Heart right ventricle (tissue), 16 donors: ENCODE data around the gene GPR78. TPM values are rescaled to one million over a fixed set of nuclear protein-coding genes. Genes with fewer than 3 reads are reported as not detected.
"Not testable (repeated sequence)": the region's sequence is repeated elsewhere in the genome, so short reads cannot be mapped to it uniquely, and the experiment has no call there.

ENCODE experiments used
- ATAC-seq, 8 donors: fragments of 200-7000 bp; cut with Tn5 transposase; one replicate each; pipeline ENCODE4 v1.9.1; 2020; ENCODE audit warnings: mild to moderate bottlenecking in 8 of 8, moderate library complexity in 8 of 8, moderate number of reproducible peaks in 1 of 8
- DNase-seq, 2 donors: peaks; one replicate each; pipeline ENCODE4 v3.0.0-alpha.2; 2020
- H3K27ac ChIP-seq, 10 donors: fragments of 200-600 bp; sonication (generic) in 2 of 10; one replicate each; pipeline versions ENCODE4 v1.5.0 to v1.8.0; 2020 to 2022; ENCODE audit warnings: mild to moderate bottlenecking in 3 of 10
- H3K27me3 ChIP-seq, 7 donors: fragments of 200-600 bp; one replicate each; pipeline ENCODE4 v1.8.0; 2021 to 2022; ENCODE audit warnings: mild to moderate bottlenecking in 2 of 7
- H3K36me3 ChIP-seq, 9 donors: fragments of 200-600 bp; sonication (generic) in 1 of 9; one replicate each; pipeline versions ENCODE4 v1.5.0 to v1.8.0; 2020 to 2022; ENCODE audit warnings: mild to moderate bottlenecking in 2 of 9
- H3K4me1 ChIP-seq, 9 donors: fragments of 200-600 bp; sonication (generic) in 1 of 9; one replicate each; pipeline versions ENCODE4 v1.5.0 to v1.8.0; 2020 to 2022; ENCODE audit warnings: mild to moderate bottlenecking in 4 of 9
- H3K4me3 ChIP-seq, 10 donors: fragments of 200-600 bp; sonication (generic) in 2 of 10; one replicate each; pipeline versions ENCODE4 v1.5.0 to v1.8.0; 2020 to 2022; ENCODE audit warnings: mild to moderate bottlenecking in 7 of 10, moderate library complexity in 2 of 10
- H3K9me3 ChIP-seq, 11 donors: fragments of 200-600 bp in 10 of 11; sonication (generic) in 2 of 11; one replicate each; pipeline versions ENCODE4 v1.5.0 to v1.8.0; 2013 to 2022; ENCODE audit warnings: mild to moderate bottlenecking in 2 of 11, control low read depth in 1 of 11, moderate library complexity in 1 of 11
- WGBS, 2 donors: extraction: QIAGEN DNeasy Blood & Tissue Kit; methylation state at CpG; one replicate each; pipeline ENCODE4 v1.1.7; 2013; ENCODE audit warnings: inconsistent platforms in 1 of 2; 5-methylcytosine and 5-hydroxymethylcytosine counted together
- intact Hi-C, 10 donors: fragments of 100-400 bp; cut with DNase I; formaldehyde crosslinking; loops; one replicate each; pipeline versions ENCODE4 v1.11.1 to v1.14.2; 2022
- polyA plus RNA-seq, 2 donors: library from polyadenylated mRNA; stranded (reverse); fragments of 200-250 nt; gene quantifications; one replicate each; pipeline ENCODE4 v1.2.3, GENCODE V29; 2013
- total RNA-seq, 10 donors: library from RNA; stranded (reverse); fragmentation: NEBNext Ultra II Directional in 3 of 10; extraction: Animal tissue kit (Norgen Biotek cat#: 25700) in 3 of 10; gene quantifications; one replicate each; pipeline versions ENCODE4 v1.2.1 to v1.2.4, GENCODE V29; 2021 to 2023
- donor health status: Arrhythmogenic right ventricular cardiomyopathy.
- donor health status: ischemic (EF 13 %, LVEDD 7.1; RV severe dilation, severe dysfunction).
- donor health status: healthy with polysubstance abuse.
- donor health status: DM: no; HTN: yes; CAD: no.
- donor health status: DM: no; HTN: no; CAD: no.
- donor health status: ischemic (EF 25% LVEDD 6.9; RV normal size, moderate dysfunction).
- donor health status: ischemic (EF 25% LVEDD 5.7; RV mildly dilated, moderate dysfunction).
- donor health status: healthy.
- donor health status: DM: yes; HTN: yes; CAD: no.
- donor health status: Ischemic cardiomyopathy.
- donor health status: ischemic (EF 35%, LVEDD 5.7; RV mildly dilated, moderate dysfunction).
- donor health status: nonischemic (EF 11% LVEDD 7.7; RV severe dilation, severe dysfunction).
- donor health status: DM: yes; HTN: yes; CAD: no.
- donor health status: PGD.
- donor health status: ischemic (EF 29% LVEDD 5.4; RV normal size, mild dysfunction).
- donor health status: nonischemic (EF 23%, LVEDD 6.1; RV moderate dilation, normal function).

The GPR78 gene
- total and polyA plus RNA-seq, 12 donors = 0.01 to 0.12 TPM; not detected in 10

DNA sequence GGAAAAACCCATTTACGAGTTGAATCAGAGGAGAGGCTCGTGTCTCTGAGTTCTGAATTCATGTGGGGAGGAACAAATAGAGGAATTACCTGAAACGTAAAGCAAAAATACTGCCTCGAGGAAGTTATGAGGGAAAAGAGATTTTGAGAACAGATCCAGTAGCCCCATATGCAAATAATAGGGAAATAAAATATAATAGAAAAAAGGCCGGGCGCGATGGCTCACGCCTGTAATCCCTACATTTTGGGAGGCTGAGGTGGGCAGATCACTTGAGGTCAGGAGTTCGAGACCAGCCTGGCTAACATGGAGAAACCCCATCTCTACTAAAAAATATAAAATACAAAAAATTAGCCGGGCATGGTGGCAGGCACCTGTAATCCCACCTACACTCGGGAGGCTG is 54.6 kb downstream of the GPR78 start:
- ATAC-seq, H3K27ac ChIP-seq, H3K36me3 ChIP-seq, intact Hi-C loops, H3K4me1 ChIP-seq, H3K9me3 ChIP-seq, H3K4me3 ChIP-seq: not testable (repeated sequence)
- H3K27me3 ChIP-seq = peaks cover 0 to 25% (median 15%) of the 10 kb centered on the region in 7 donors
- peak in 1 of 2 donors; percentile 1 for DNase-seq
- 79 to 93% methylated on average over 6 of the region's 11 CpGs for WGBS, 2 donors

DNA sequence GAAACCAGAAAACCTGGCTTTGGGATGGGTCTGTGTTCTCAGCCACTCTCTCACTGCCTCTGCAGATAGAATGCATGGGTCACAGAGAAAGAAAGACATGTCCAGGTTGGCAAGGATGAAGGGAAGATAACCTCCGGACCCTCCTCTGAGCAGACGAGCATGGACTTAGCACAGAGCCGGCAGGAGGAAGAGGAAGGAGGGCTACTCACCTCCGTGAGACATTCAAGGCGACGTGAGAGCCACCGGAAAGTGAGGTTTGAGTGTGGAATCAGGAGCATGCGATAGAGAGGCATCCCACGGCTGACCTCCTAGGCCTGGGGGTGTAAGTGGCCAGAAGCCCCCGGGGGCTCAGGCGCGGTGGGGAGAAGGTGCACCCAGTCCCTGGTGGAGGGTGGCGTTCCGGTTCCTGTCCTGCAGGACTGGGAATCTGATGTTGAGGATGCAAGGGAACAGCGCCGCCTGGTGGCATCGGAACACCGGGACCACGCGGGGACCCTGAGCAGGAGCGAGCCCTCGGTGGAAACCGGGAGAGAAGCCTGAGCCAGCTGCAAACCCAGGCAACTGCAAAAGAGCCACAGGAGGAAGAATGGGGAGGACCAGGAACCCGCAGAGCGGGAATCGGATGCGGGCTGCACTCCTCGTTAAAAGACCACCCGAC is 55.8 kb downstream of the GPR78 start:
- DNase-seq, H3K9me3 ChIP-seq, intact Hi-C loops, H3K27ac ChIP-seq, H3K4me3 ChIP-seq, H3K36me3 ChIP-seq, H3K4me1 ChIP-seq: not testable (repeated sequence)
- H3K27me3 ChIP-seq = peaks cover 0 to 32% (median 17%) of the 10 kb centered on the region in 7 donors
- ATAC-seq = peak; percentile 51 to 76 (median 71)
- WGBS, 2 donors = 35% methylated on average over 3 of the region's 29 CpGs; no CpG with 5 or more reads in 1 of the 2 donors

Other genes with a start within 250 kb of the GPR78 start
- gene ACOX3, start 139.7 kb upstream of the GPR78 start, total RNA-seq = 10 to 100 TPM; 21.6 to 28.9 (median 25.6) TPM
- 10 to 100 TPM; 17.9 to 18.5 TPM for gene ACOX3, start 139.7 kb upstream of the GPR78 start, polyA plus RNA-seq
- 10 to 100 TPM in 2 of 10 donors, 1 to 10 TPM in 8; 6.0 to 10.2 (median 8.4) TPM for gene TRMT44, start 139.6 kb upstream of the GPR78 start, total RNA-seq
- 1 to 10 TPM; 4.5 to 5.3 TPM for gene TRMT44, start 139.6 kb upstream of the GPR78 start, polyA plus RNA-seq
- gene CPZ, start 12.4 kb downstream of the GPR78 start, total RNA-seq = under 1 TPM in 5 of 10 donors, not detected in 5; 0.12 to 0.85 (median 0.37) TPM
- under 1 TPM; 0.70 to 0.80 TPM for gene CPZ, start 12.4 kb downstream of the GPR78 start, polyA plus RNA-seq